Measurements from ENCODE around the gene TCF7L1. TPM values are rescaled to one million over a fixed set of nuclear protein-coding genes. Genes with fewer than 3 reads are reported as not detected.

Gene TCF7L1
- total RNA-seq, 1 donor from 2014 or later: 83.8 TPM

DNA sequence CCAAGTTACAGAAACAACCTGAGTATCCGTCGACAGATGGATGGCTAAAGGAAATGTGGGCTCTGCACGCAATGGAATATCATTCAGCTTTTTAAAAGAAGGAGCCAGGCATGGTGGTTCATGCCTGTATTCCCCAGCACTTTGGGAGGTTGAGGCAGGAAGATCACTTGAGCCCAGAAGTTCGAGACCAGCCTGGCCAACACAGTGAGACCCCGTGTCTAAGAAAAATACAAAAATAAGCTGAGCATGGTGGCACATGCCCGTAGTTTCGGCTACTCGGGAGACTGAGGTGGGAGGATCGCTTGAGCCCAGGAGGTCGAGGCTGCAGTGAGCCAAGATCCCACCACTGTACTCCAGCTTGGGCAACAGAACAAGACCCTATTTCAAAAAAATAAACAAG, 34.3 kb downstream of the TCF7L1 start:
- Mint-ChIP-seq H3K27me3 (ENCODE audit: unreplicated experiment) (peaks cover 7% of the 10 kb centered on the region), H3K36me3 (ENCODE audit: low read depth, unreplicated experiment) (peaks cover 29% of the 10 kb centered on the region), H3K4me1 (ENCODE audit: unreplicated experiment) (peaks cover 70% of the 10 kb centered on the region), H3K27ac (ENCODE audit: unreplicated experiment) (peak overlapping the region; percentile 45), H3K9me3 (ENCODE audit: unreplicated experiment) (peaks cover 5% of the 10 kb centered on the region), H3K4me3 (ENCODE audit: unreplicated experiment) (no peak overlapping the region)
- no peak for DNase-seq (ENCODE audit: low spot score)
- TF ChIP-seq CTCF (IDR thresholded peaks at IDR 0.05; ENCODE audit: unreplicated experiment): no peak

GRCh38 chr2:85168942-85169341, 35.8 kb downstream of the TCF7L1 start:
- peaks cover 8% of the 10 kb centered on the region for H3K27me3 Mint-ChIP-seq (ENCODE audit: unreplicated experiment)
- peaks cover 26% of the 10 kb centered on the region for H3K36me3 Mint-ChIP-seq (ENCODE audit: low read depth, unreplicated experiment)
- no peak overlapping the region for H3K27ac Mint-ChIP-seq (ENCODE audit: unreplicated experiment)
- H3K4me1 Mint-ChIP-seq (ENCODE audit: unreplicated experiment): peaks cover 69% of the 10 kb centered on the region
- H3K4me3 Mint-ChIP-seq (ENCODE audit: unreplicated experiment): no peak overlapping the region
- DNase-seq (ENCODE audit: low spot score): no peak
- H3K9me3 Mint-ChIP-seq (ENCODE audit: unreplicated experiment): peaks cover 5% of the 10 kb centered on the region
- no peak for TF ChIP-seq CTCF (IDR thresholded peaks at IDR 0.05; ENCODE audit: unreplicated experiment)

GRCh38 chr2:85169581-85169980, 36.4 kb downstream of the TCF7L1 start:
- Mint-ChIP-seq H3K36me3 (ENCODE audit: low read depth, unreplicated experiment) (peaks cover 23% of the 10 kb centered on the region), H3K27ac (ENCODE audit: unreplicated experiment) (no peak overlapping the region), H3K4me1 (ENCODE audit: unreplicated experiment) (peaks cover 69% of the 10 kb centered on the region), H3K4me3 (ENCODE audit: unreplicated experiment) (no peak overlapping the region), H3K27me3 (ENCODE audit: unreplicated experiment) (peaks cover 11% of the 10 kb centered on the region), H3K9me3 (ENCODE audit: unreplicated experiment) (peaks cover 5% of the 10 kb centered on the region)
- no peak for DNase-seq (ENCODE audit: low spot score)
- no peak for TF ChIP-seq CTCF (IDR thresholded peaks at IDR 0.05; ENCODE audit: unreplicated experiment)

GRCh38 chr2:85170938-85171475, 37.8 kb downstream of the TCF7L1 start:
- Mint-ChIP-seq H3K4me1 (ENCODE audit: unreplicated experiment) (peaks cover 76% of the 10 kb centered on the region), H3K27me3 (ENCODE audit: unreplicated experiment) (peaks cover 14% of the 10 kb centered on the region), H3K36me3 (ENCODE audit: low read depth, unreplicated experiment) (peaks cover 22% of the 10 kb centered on the region), H3K4me3 (ENCODE audit: unreplicated experiment) (peak overlapping the region; percentile 35), H3K9me3 (ENCODE audit: unreplicated experiment) (peaks cover 5% of the 10 kb centered on the region), H3K27ac (ENCODE audit: unreplicated experiment) (no peak overlapping the region)
- TF ChIP-seq CTCF (IDR thresholded peaks at IDR 0.05; ENCODE audit: unreplicated experiment): no peak
- no peak for DNase-seq (ENCODE audit: low spot score)

DNA sequence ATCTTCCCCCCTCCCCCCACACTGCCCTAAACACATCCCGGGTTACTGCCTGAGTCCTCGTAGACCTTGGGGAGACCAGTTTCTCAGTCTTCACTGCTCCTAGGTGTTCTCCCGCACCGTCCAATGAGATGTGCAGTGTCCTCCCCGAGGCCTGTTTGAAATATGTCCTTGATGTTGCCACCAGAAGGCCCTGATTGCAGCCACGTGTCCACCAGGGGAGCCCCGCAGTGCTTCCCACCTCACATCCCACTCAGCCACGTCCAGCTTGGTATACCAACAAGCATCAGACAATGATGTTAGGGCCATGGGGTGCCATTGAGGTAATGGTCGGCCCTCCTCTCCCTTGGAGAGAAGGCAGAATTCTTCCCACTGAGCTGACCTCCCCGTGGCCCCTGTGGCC, 38.7 kb downstream of the TCF7L1 start:
- peaks cover 5% of the 10 kb centered on the region for H3K9me3 Mint-ChIP-seq (ENCODE audit: unreplicated experiment)
- H3K27ac Mint-ChIP-seq (ENCODE audit: unreplicated experiment): no peak overlapping the region
- no peak overlapping the region for H3K4me3 Mint-ChIP-seq (ENCODE audit: unreplicated experiment)

More for the DNA sequence above, 38.7 kb downstream of the TCF7L1 start:
- no peak for TF ChIP-seq CTCF (IDR thresholded peaks at IDR 0.05; ENCODE audit: unreplicated experiment)
- H3K27me3 Mint-ChIP-seq (ENCODE audit: unreplicated experiment): peaks cover 18% of the 10 kb centered on the region
- peaks cover 78% of the 10 kb centered on the region for H3K4me1 Mint-ChIP-seq (ENCODE audit: unreplicated experiment)
- DNase-seq (ENCODE audit: low spot score): no peak
- H3K36me3 Mint-ChIP-seq (ENCODE audit: low read depth, unreplicated experiment): peaks cover 17% of the 10 kb centered on the region

Data from endothelial cell (in vitro differentiated cells).